ENCODE results near the gene FGD6.

GRCh38 chr12:95066091-95066855, 151.0 kb downstream of the FGD6 start:
- TF ChIP-seq, protein P1, sequence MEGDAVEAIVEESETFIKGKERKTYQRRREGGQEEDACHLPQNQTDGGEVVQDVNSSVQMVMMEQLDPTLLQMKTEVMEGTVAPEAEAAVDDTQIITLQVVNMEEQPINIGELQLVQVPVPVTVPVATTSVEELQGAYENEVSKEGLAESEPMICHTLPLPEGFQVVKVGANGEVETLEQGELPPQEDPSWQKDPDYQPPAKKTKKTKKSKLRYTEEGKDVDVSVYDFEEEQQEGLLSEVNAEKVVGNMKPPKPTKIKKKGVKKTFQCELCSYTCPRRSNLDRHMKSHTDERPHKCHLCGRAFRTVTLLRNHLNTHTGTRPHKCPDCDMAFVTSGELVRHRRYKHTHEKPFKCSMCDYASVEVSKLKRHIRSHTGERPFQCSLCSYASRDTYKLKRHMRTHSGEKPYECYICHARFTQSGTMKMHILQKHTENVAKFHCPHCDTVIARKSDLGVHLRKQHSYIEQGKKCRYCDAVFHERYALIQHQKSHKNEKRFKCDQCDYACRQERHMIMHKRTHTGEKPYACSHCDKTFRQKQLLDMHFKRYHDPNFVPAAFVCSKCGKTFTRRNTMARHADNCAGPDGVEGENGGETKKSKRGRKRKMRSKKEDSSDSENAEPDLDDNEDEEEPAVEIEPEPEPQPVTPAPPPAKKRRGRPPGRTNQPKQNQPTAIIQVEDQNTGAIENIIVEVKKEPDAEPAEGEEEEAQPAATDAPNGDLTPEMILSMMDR (conservative IDR thresholded peaks at IDR 0.05 in 1 of 2, IDR thresholded peaks at IDR 0.05 in 1 of 2; ENCODE audit: low read depth in 1 of 2, low read length in 2 of 2) = no peak
- no peak for TF ChIP-seq EZH2 (IDR thresholded peaks at IDR 0.05; ENCODE audit: low read length, missing control alignments)

All from fibroblast of lung (primary cell).